MM.1S (cell line): ENCODE measurements around the gene CATSPERD.

Experiments used
- DNase-seq: peaks from one replicate; pipeline ENCODE4 v3.0.0-alpha.2; 2015
- H2AFZ ChIP-seq: fragments of 300-600 bp; sonication (generic); 2 replicates; pipeline ENCODE4 v1.6.0; 2016; ENCODE audit warnings: antibody characterized with exemption, low read length
- H3F3A ChIP-seq: fragments of 300-600 bp; sonication (generic); 2 replicates; pipeline ENCODE4 v1.6.1; 2016; ENCODE audit warnings: mild to moderate bottlenecking, antibody characterized with exemption, low read length, moderate library complexity, mixed read lengths; ENCODE audit not compliant: insufficient read depth
- H3K27ac ChIP-seq: fragments of 300-600 bp; sonication (generic); 2 replicates; pipeline ENCODE4 v1.5.1; 2016; ENCODE audit warnings: mild to moderate bottlenecking, low read length
- H3K27me3 ChIP-seq: fragments of 300-600 bp; sonication (generic); replicated peaks from 2 replicates; pipeline ENCODE4 v1.6.0; 2016; ENCODE audit warnings: low read length; ENCODE audit not compliant: insufficient read depth
- H3K36me3 ChIP-seq: fragments of 300-600 bp; sonication (generic); replicated peaks from 2 replicates; pipeline ENCODE4 v1.6.1; 2016; ENCODE audit warnings: mild to moderate bottlenecking, low read length, mixed read lengths; ENCODE audit not compliant: insufficient read depth
- H3K4me1 ChIP-seq: fragments of 300-600 bp; sonication (generic); 2 replicates; pipeline ENCODE4 v1.6.1; 2016; ENCODE audit warnings: low read length, mixed read lengths
- H3K4me2 ChIP-seq: fragments of 300-600 bp; sonication (generic); 2 replicates; pipeline ENCODE4 v1.6.0; 2016; ENCODE audit warnings: low read depth, low read length
- H3K4me3 ChIP-seq: fragments of 300-600 bp; sonication (generic); 2 replicates; pipeline ENCODE4 v1.5.1; 2016; ENCODE audit warnings: low read length, mixed read lengths
- H3K79me2 ChIP-seq: fragments of 300-600 bp; sonication (generic); 2 replicates; pipeline ENCODE4 v1.6.1; 2016; ENCODE audit warnings: mixed run types, low read length, mixed read lengths
- H3K9ac ChIP-seq: fragments of 300-600 bp; sonication (generic); 2 replicates; pipeline ENCODE4 v1.6.1; 2016; ENCODE audit warnings: low read length, mixed read lengths
- H3K9me2 ChIP-seq: fragments of 300-600 bp; sonication (generic); replicated peaks from 2 replicates; pipeline ENCODE4 v1.6.1; 2016; ENCODE audit warnings: mild to moderate bottlenecking, low read length, mixed read lengths; ENCODE audit not compliant: insufficient read depth
- H3K9me3 ChIP-seq: fragments of 300-600 bp; sonication (generic); replicated peaks from 2 replicates; pipeline ENCODE4 v1.6.1; 2016; ENCODE audit warnings: mild to moderate bottlenecking, low read length, mixed read lengths; ENCODE audit not compliant: insufficient read depth
- H4K20me1 ChIP-seq: fragments of 300-600 bp; sonication (generic); 2 replicates; pipeline ENCODE4 v1.6.1; 2016; ENCODE audit warnings: mild to moderate bottlenecking, low read length, moderate library complexity, mixed read lengths; ENCODE audit not compliant: insufficient read depth
- CTCF ChIP-seq: fragments of 300-600 bp; sonication (generic); IDR thresholded peaks from 2 replicates; pipeline ENCODE4 v1.5.1; 2016; ENCODE audit warnings: antibody characterized with exemption, low read length, mixed read lengths
- EZH2 ChIP-seq: fragments of 300-600 bp; sonication (generic); optimal IDR thresholded peaks from 2 replicates; pipeline ENCODE3; 2017; ENCODE audit warnings: low read depth, mild to moderate bottlenecking, antibody characterized with exemption, low read length, mixed read lengths
- EZH2phosphoT487 ChIP-seq: fragments of 300-600 bp; sonication (generic); IDR thresholded peaks from 2 replicates; pipeline ENCODE4 v1.6.1; 2018; ENCODE audit warnings: antibody characterized with exemption, low read length

The CATSPERD gene

DNA sequence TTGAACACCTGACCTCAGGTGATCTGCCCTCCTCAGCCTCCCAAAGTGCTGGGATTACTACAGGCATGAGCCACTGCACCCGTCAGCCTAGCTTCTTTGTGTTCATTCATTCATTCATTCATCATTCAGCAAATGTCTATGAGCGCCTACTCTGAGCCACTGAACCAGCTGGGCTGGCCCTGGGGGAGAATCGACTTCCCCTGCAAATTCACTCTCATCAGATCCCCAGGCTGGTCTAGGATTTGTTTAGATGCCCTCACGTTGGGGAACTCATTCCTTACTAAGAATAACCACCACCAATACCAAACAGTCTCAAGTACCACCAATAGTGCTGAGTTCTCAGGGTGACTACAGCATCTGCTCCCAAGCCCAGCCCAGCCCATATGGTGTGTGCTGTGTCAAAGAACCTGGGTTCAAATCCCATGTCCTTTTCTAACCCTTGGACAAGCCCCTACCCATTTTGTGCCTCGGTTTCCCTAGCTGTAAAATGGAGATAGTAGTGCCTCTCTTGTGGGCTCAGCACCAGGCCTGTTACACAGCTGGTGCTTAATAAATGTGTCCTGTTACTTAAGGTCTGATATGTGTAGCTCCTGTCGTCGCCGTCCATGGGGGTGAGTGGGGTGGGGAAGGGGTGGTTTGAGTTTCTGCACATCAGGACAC lies 101.2 kb downstream of the CATSPERD start:
- H3K4me1 ChIP-seq, result peaks cover 7% of the 10 kb centered on the region
- H3K36me3 ChIP-seq, result no peaks in the 10 kb centered on the region
- H2AFZ ChIP-seq, result no peak overlapping the region
- H3K4me3 ChIP-seq, result no peak overlapping the region
- no peak for TF ChIP-seq EZH2phosphoT487
- no peak for TF ChIP-seq EZH2
- no peak for TF ChIP-seq CTCF
- no peak overlapping the region for H3K4me2 ChIP-seq
- no peak overlapping the region for H3K9ac ChIP-seq
- H3K9me2 ChIP-seq, result no peaks in the 10 kb centered on the region
- H3K79me2 ChIP-seq, result no peaks in the 10 kb centered on the region
- DNase-seq, result no peak
- no peak overlapping the region for H3K27ac ChIP-seq
- peaks cover 34% of the 10 kb centered on the region for H3K27me3 ChIP-seq
- no peaks in the 10 kb centered on the region for H3K9me3 ChIP-seq
- peaks cover 5% of the 10 kb centered on the region for H3F3A ChIP-seq
- H4K20me1 ChIP-seq, result no peaks in the 10 kb centered on the region

DNA sequence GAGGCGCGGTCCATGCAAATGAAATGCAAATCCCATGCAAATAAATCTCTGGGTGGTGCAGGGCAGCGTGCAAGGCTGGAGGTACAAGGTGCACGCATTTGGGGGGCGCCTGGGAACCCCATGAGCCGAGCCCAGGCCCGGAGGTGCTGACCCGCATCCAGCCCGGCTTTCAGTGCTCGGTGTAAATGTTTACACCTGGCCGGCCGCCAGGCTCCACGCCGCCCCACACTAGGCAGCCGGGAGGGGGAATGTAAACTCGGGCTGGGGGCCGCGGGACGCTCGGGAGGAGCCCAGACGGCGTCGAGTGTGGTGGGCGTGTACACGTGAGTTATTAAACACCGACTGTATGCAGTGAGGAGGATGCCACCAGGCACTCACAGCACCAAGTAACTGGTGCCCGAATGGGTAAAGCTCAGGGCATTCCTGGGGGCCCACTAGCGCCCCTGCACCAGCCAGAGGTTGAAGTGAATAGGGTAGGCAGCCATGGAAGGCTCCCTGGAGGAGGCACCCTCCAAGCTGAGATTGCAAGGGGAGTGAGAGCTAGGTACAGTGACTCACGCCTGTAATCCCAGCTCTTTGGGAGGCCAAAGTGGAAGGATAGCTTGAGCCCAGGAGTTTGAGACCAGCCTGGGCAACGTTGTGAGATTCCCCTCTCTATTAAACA lies 101.9 kb downstream of the CATSPERD start:
- Histone ChIP-seq H3K36me3 (no peaks in the 10 kb centered on the region), H3F3A (peaks cover 12% of the 10 kb centered on the region), H3K27ac (no peak overlapping the region), H3K4me1 (peaks cover 14% of the 10 kb centered on the region), H3K9ac (no peak overlapping the region), H3K9me2 (no peaks in the 10 kb centered on the region), H3K27me3 (peaks cover 38% of the 10 kb centered on the region), H3K4me2 (no peak overlapping the region), H3K79me2 (no peaks in the 10 kb centered on the region), H3K4me3 (no peak overlapping the region), H3K9me3 (no peaks in the 10 kb centered on the region), H2AFZ (no peak overlapping the region), H4K20me1 (no peaks in the 10 kb centered on the region)
- TF ChIP-seq EZH2 (no peak), EZH2phosphoT487 (no peak), CTCF (no peak)
- no peak for DNase-seq

DNA sequence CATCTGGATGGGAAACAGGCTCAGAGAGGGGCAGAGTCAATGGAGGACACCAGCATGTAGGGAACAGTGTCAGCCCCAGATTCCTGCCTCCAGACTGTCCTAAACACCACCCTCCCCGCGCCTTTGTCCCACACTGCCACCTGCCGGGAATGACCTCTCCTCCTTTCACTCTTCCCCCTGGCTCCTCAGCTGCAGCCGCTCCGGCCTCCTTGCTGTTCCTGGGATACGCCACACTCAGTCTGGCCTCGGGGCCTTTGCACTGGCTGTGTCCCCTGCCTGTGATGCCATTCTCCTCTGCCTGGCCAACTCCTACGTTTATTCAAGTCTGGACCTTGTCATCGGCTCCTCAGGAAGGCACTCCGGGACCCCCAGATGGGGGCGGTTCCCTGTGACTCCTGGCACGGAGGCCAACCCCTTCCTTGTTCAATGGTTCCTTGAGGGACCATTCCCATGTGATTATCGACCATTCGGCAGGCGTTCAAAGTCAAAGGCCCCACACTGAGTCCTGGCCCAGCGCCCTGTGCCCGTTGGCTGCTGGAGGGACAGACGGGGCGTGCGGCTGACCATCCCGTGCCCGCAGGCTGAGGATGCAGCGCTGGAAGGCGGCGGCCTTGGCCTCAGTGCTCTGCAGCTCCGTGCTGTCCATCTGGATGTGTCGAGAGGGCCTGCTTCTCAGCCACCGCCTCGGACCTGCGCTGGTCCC lies 103.3 kb downstream of the CATSPERD start:
- H3F3A ChIP-seq, result peaks cover 14% of the 10 kb centered on the region
- H3K9me2 ChIP-seq, result no peaks in the 10 kb centered on the region
- H3K79me2 ChIP-seq, result no peaks in the 10 kb centered on the region
- TF ChIP-seq CTCF (peak; percentile 32), EZH2 (no peak), EZH2phosphoT487 (no peak)
- H2AFZ ChIP-seq, result no peak overlapping the region
- no peak overlapping the region for H3K27ac ChIP-seq
- no peak overlapping the region for H3K4me3 ChIP-seq
- H3K4me2 ChIP-seq, result no peak overlapping the region
- H3K36me3 ChIP-seq, result no peaks in the 10 kb centered on the region
- no peaks in the 10 kb centered on the region for H3K9me3 ChIP-seq
- H3K4me1 ChIP-seq, result peaks cover 15% of the 10 kb centered on the region
- H4K20me1 ChIP-seq, result no peaks in the 10 kb centered on the region
- DNase-seq, result no peak
- H3K27me3 ChIP-seq, result peaks cover 44% of the 10 kb centered on the region
- H3K9ac ChIP-seq, result no peak overlapping the region
